CD4-positive, alpha-beta T cell treated with Interleukin-17A for 1 hour (primary cell): ENCODE data around the gene TMEM50A.
"Not testable (repeated sequence)": the region's sequence is repeated elsewhere in the genome, so short reads cannot be mapped to it uniquely, and the experiment has no call there.

Source experiments
- DNase-seq: peaks from one replicate; pipeline ENCODE4 v3.0.0-alpha.2; 2020

TMEM50A gene

GRCh38 chr1:25337483-25338187 is 499 bp upstream of the TMEM50A start:
- DNase-seq = peak; percentile 59

- DNase-seq = no peak
Measured at GRCh38 chr1:25338986-25339385, 852 bp downstream of the TMEM50A start.

- DNase-seq = no peak
Measured at GRCh38 chr1:25341746-25342145, 3.6 kb downstream of the TMEM50A start.

- no peak for DNase-seq
Measured at GRCh38 chr1:25342846-25343245, 4.7 kb downstream of the TMEM50A start.

GRCh38 chr1:25343872-25344271 is 5.7 kb downstream of the TMEM50A start:
- no peak for DNase-seq

- no peak for DNase-seq
Measured at GRCh38 chr1:25347556-25347955, 9.4 kb downstream of the TMEM50A start.

- DNase-seq = no peak
Measured at GRCh38 chr1:25349606-25350005, 11.5 kb downstream of the TMEM50A start.

GRCh38 chr1:25355841-25356395 is 17.8 kb downstream of the TMEM50A start:
- no peak for DNase-seq

- no peak for DNase-seq
Measured at GRCh38 chr1:25356441-25356840, 18.3 kb downstream of the TMEM50A start.

GRCh38 chr1:25356848-25357247 is 18.7 kb downstream of the TMEM50A start:
- DNase-seq = no peak

- DNase-seq = no peak
Measured at GRCh38 chr1:25360596-25361581, 22.8 kb downstream of the TMEM50A start.

- DNase-seq = no peak
Measured at GRCh38 chr1:25361901-25362300, 23.8 kb downstream of the TMEM50A start.

GRCh38 chr1:25362634-25363559 is 24.8 kb downstream of the TMEM50A start:
- DNase-seq = not testable (repeated sequence)

- DNase-seq = no peak
Measured at GRCh38 chr1:25369241-25369640, 31.1 kb downstream of the TMEM50A start.

GRCh38 chr1:25369691-25370271 is 31.6 kb downstream of the TMEM50A start:
- not testable (repeated sequence) for DNase-seq

GRCh38 chr1:25371757-25372156 is 33.6 kb downstream of the TMEM50A start:
- DNase-seq = not testable (repeated sequence)

- DNase-seq = not testable (repeated sequence)
Measured at GRCh38 chr1:25378367-25378766, 40.2 kb downstream of the TMEM50A start.

GRCh38 chr1:25382543-25382942 is 44.4 kb downstream of the TMEM50A start:
- not testable (repeated sequence) for DNase-seq

- not testable (repeated sequence) for DNase-seq
Measured at GRCh38 chr1:25383090-25383489, 45.0 kb downstream of the TMEM50A start.

- not testable (repeated sequence) for DNase-seq
Measured at GRCh38 chr1:25383875-25384274, 45.7 kb downstream of the TMEM50A start.

GRCh38 chr1:25387096-25387495 is 49.0 kb downstream of the TMEM50A start:
- not testable (repeated sequence) for DNase-seq

- DNase-seq = not testable (repeated sequence)
Measured at GRCh38 chr1:25388691-25389090, 50.6 kb downstream of the TMEM50A start.
